ENCODE measurements around the gene GRIK2. TPM values are rescaled to one million over a fixed set of nuclear protein-coding genes. Genes with fewer than 3 reads are reported as not detected.

GRIK2 gene
- total RNA-seq, 2 experiments from 2014 or later, result not detected

DNA sequence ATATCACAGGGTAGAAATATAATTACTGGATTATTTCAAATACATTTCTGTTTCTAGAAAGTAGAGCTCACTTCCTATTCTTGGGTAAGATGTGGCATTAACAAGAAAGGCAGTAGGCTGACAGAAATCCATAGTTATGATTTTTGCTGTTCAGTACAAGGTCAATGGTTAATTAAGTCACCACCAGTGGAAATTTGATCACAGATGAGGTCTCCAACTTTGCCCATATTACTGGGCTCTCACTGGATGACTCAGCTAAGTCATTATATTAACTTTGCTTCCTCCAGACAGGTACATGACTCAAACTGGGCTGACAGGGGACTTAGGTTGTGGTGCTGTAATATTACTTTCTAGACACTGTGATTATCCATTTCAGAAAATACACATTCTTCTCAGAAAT lies 212.4 kb downstream of the GRIK2 start:
- ChIA-PET CTCF (no interaction called here), POLR2A (no interaction called here)
- intact Hi-C loops (cut with micrococcal nuclease), result no loop called here
- no peaks in the 10 kb centered on the region for H3K36me3 Mint-ChIP-seq (ENCODE audit: low read depth)
- H3K9me3 Mint-ChIP-seq, result peaks cover 2% of the 10 kb centered on the region
- no peak overlapping the region for H3K27ac Mint-ChIP-seq
- DNase-seq, result no peak
- TF ChIP-seq, protein P1, sequence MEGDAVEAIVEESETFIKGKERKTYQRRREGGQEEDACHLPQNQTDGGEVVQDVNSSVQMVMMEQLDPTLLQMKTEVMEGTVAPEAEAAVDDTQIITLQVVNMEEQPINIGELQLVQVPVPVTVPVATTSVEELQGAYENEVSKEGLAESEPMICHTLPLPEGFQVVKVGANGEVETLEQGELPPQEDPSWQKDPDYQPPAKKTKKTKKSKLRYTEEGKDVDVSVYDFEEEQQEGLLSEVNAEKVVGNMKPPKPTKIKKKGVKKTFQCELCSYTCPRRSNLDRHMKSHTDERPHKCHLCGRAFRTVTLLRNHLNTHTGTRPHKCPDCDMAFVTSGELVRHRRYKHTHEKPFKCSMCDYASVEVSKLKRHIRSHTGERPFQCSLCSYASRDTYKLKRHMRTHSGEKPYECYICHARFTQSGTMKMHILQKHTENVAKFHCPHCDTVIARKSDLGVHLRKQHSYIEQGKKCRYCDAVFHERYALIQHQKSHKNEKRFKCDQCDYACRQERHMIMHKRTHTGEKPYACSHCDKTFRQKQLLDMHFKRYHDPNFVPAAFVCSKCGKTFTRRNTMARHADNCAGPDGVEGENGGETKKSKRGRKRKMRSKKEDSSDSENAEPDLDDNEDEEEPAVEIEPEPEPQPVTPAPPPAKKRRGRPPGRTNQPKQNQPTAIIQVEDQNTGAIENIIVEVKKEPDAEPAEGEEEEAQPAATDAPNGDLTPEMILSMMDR (IDR thresholded peaks at IDR 0.05), result no peak
- no peaks in the 10 kb centered on the region for H3K4me1 Mint-ChIP-seq (ENCODE audit: low read depth)
- no peak overlapping the region for H3K4me3 Mint-ChIP-seq
- H3K27me3 Mint-ChIP-seq, result no peaks in the 10 kb centered on the region
- ATAC-seq, result no peak

DNA sequence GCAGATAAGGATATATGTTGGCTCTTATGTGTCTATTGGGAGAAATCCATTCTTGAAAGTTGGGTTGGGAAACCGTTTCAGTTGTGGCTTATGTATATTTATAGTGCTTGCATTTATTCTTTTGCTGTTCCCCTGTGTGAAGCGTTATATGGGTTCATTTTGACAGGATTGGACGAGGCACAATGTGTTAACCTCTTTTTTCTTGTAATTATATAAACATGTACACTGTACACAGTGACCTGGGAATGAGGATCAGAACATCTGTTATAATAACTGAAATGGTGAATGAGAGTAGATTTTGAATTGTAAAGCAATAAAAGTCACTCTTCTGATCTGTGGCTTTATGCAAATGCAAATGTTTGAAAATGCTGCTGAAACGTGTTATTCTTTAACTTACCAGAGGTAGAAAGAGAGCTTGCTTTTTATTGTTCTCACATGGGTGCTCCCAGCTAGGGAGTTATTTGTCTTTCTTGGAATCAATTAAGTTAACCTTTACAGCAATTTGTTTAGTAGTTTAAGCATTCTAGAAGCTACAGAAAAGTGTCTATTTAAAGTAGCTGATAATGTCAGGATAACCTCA lies 213.7 kb downstream of the GRIK2 start:
- DNase-seq (no peak), ATAC-seq (no peak)
- no peaks in the 10 kb centered on the region for H3K4me1 Mint-ChIP-seq (ENCODE audit: low read depth)
- CTCF ChIA-PET, result no interaction called here
- H3K9me3 Mint-ChIP-seq, result peaks cover 2% of the 10 kb centered on the region
- TF ChIP-seq, protein P1 (IDR thresholded peaks at IDR 0.05), result no peak
- H3K27ac Mint-ChIP-seq, result no peak overlapping the region
- no peak overlapping the region for H3K4me3 Mint-ChIP-seq
- POLR2A ChIA-PET, result interaction anchor here (0.5 kb wide), 1 partner anchor 17 kb away, joined by 3 read pairs; no protein-coding TSS in a partner anchor
- intact Hi-C loops (cut with micrococcal nuclease), result no loop called here
- no peaks in the 10 kb centered on the region for H3K36me3 Mint-ChIP-seq (ENCODE audit: low read depth)
- no peaks in the 10 kb centered on the region for H3K27me3 Mint-ChIP-seq

GRCh38 chr6:101608703-101609102 lies 215.2 kb downstream of the GRIK2 start:
- Mint-ChIP-seq H3K9me3 (no peaks in the 10 kb centered on the region), H3K27me3 (no peaks in the 10 kb centered on the region), H3K4me3 (no peak overlapping the region), H3K4me1 (ENCODE audit: low read depth) (no peaks in the 10 kb centered on the region), H3K36me3 (ENCODE audit: low read depth) (no peaks in the 10 kb centered on the region), H3K27ac (no peak overlapping the region)
- intact Hi-C loops (cut with micrococcal nuclease), result no loop called here
- DNase-seq (no peak), ATAC-seq (no peak)
- CTCF ChIA-PET, result no interaction called here
- TF ChIP-seq, protein P1 (IDR thresholded peaks at IDR 0.05), result no peak
- POLR2A ChIA-PET, result no interaction called here

GRCh38 chr6:101613556-101613955 lies 220.0 kb downstream of the GRIK2 start:
- ChIA-PET CTCF (interaction anchor here (0.9 kb wide), 1 partner anchor 499 kb away, joined by 3 read pairs; no protein-coding TSS in a partner anchor), POLR2A (no interaction called here)
- intact Hi-C loops (cut with micrococcal nuclease), result no loop called here
- Mint-ChIP-seq H3K27me3 (no peaks in the 10 kb centered on the region), H3K9me3 (no peaks in the 10 kb centered on the region), H3K27ac (no peak overlapping the region), H3K4me3 (no peak overlapping the region), H3K36me3 (ENCODE audit: low read depth) (no peaks in the 10 kb centered on the region), H3K4me1 (ENCODE audit: low read depth) (no peaks in the 10 kb centered on the region)
- ATAC-seq (no peak), DNase-seq (no peak)
- TF ChIP-seq, protein P1 (IDR thresholded peaks at IDR 0.05), result no peak

DNA sequence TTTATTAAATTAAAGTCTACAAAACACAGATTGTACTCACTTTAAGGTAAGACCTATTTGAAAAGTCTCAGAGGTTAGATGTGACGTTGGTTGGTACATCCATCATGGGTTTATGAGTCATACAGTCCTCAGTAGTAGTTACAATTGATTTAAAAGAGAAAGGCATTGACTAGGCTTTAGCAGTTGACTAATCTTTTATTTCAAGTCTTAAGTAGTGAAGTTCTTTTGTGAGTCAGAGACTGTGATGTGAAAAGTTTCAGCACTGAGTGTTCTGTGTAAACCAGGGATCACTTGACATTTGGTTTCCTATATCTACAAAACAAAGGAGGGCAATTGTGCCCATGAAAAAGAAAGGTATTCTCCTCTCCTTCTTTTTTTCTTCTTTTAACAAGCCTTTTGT lies 221.3 kb downstream of the GRIK2 start:
- TF ChIP-seq, protein P1 (IDR thresholded peaks at IDR 0.05), result no peak
- CTCF ChIA-PET, result no interaction called here
- Mint-ChIP-seq H3K4me3 (no peak overlapping the region), H3K36me3 (ENCODE audit: low read depth) (no peaks in the 10 kb centered on the region), H3K4me1 (ENCODE audit: low read depth) (no peaks in the 10 kb centered on the region), H3K9me3 (no peaks in the 10 kb centered on the region), H3K27me3 (no peaks in the 10 kb centered on the region), H3K27ac (no peak overlapping the region)
- peak; percentile 34 for ATAC-seq
- POLR2A ChIA-PET, result no interaction called here
- intact Hi-C loops (cut with micrococcal nuclease), result no loop called here
- DNase-seq, result no peak
